HEK293T (cell line): Measurements from ENCODE around the gene SARS1.

ENCODE experiments used
- ARNT ChIP-seq: fragments of 450-650 bp; IDR thresholded peaks from 2 replicates; pipeline ENCODE4 v1.6.1; 2017; ENCODE audit warnings: mild to moderate bottlenecking
- CTBP1 ChIP-seq: fragments of 450-650 bp; IDR thresholded peaks from 2 replicates; pipeline ENCODE4 v1.6.1; 2016; ENCODE audit warnings: borderline replicate concordance
- ZNF384 ChIP-seq: fragments of 450-650 bp; IDR thresholded peaks from 2 replicates; pipeline ENCODE4 v1.6.1; 2016

GRCh38 chr1:109185357-109185756, 28.4 kb upstream of the SARS1 start:
- no peak for TF ChIP-seq ZNF384
- no peak for TF ChIP-seq CTBP1
- no peak for TF ChIP-seq ARNT
